GM18873 (cell line): Measurements from ENCODE around the gene IFT22.
"Not testable (repeated sequence)": the region's sequence is repeated elsewhere in the genome, so short reads cannot be mapped to it uniquely, and the experiment has no call there.

Source experiments
- ATAC-seq: cut with Tn5 transposase; IDR thresholded peaks from one replicate; pipeline ENCODE4 v1.9.1; 2021; ENCODE audit warnings: mild to moderate bottlenecking, moderate library complexity, moderate number of reproducible peaks; ENCODE audit not compliant: unreplicated experiment, low FRiP score

Gene IFT22

DNA sequence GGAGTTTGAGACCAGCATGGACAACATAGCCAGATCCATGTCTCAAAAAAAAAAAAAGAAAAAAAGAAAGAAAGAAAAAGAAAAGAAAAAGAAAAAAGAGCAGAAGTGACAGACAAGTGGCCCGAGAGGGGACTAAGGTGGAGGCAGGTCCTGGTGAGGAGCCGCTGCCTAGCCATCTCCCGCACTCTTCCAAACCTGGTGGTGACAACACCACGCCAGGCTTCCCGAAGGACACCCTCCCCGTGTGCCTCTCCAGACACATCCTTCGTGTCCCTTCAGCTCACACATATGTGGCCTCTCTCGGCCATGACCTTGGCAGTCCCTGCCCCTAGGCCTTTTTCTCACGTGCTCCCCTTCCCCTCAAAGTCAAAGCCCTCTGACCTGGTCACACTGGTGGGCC lies 36.4 kb downstream of the IFT22 start:
- no peak for ATAC-seq

DNA sequence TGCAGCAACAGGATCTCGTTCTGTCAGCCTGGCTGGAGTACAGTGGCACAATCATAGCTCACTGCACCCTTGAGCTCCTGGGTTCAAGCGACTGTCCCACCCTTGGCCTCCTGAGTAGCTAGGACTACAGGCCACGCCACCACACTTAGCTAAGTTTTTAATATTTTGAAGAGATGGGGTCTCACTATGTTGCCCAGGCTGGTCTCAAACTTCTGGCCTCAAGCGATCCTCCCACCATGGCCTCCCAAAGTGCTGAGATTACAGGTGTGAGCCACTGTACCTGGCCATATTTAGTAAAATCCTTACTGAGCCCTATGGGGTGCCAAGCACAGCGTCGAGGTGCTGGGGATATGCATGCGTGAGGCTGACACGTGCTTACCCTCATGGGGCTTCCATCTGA lies 40.7 kb downstream of the IFT22 start:
- not testable (repeated sequence) for ATAC-seq

DNA sequence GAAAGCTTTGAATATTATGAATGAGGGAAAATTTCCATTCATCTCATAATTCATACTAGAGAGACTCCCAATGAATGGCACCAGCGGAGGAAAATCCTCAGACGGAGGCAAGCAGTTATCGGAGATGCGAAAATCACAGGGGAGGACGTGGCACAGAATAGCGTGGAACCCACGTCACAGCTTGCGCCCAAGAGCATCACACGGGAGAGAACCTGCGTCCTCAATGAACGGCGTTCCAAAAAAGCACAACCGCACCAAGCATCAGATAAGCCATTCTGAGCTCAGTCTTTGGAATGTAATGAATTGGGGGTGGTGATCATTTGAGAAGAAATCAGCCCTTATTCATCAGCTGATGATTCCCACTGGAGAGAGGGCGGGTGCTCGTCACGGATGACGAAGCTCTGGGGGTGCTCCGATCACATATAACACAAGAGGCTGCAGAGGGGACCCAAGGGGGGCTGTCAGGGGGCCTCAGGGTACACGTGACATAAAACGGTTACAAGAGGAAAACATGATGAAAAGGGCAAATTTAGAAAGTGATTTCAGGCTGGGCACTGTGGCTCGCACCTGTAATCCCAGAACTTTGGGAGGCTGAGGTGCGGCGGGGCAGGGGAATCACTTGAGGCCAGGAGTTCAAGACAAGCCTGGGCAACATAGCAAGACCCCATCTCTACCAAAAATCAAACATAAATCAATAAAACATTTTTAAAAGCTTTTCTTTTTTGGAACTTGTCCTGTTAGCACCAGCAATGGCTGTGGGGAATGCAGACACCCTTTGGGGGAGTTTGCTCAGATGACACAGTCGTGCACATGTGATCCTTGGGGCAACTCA lies 42.9 kb downstream of the IFT22 start:
- ATAC-seq = no peak

DNA sequence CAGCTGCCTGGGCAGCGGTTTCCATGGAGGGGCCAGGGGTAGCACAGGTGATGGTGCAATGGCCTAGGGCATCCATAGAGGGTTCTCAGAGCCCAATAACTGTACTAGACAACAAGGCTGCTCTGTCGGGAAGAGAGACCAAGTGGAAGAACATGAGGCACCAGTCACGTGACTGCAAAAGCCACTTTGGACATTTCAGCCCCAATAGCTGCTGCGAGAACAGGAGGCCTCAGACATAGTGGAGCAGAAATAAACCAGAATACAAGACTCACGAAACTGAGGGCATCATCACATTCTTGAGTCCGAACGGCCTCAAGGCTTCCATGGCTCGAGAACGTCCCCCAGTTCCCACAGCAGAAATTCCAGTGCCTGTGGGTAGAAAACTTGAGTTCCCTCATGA lies 44.5 kb downstream of the IFT22 start:
- no peak for ATAC-seq

DNA sequence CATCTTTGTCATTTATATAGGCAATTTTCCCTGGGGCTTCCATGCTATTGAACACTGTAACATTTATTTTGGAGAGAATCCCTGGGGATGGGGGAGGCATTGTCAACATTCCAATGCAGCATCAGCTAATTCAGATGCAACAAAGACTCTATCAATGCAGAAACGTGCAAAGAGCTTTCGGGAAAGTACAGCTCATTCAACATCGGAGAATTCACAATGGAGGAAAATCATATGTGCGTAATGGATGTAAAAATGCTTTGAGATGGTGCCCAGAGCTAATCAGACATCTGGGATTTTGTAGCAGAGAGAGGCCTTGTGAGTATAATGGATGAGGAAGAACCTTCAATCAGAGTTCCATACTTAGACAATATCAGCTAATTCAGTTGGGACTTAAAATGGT lies 48.4 kb downstream of the IFT22 start:
- no peak for ATAC-seq

DNA sequence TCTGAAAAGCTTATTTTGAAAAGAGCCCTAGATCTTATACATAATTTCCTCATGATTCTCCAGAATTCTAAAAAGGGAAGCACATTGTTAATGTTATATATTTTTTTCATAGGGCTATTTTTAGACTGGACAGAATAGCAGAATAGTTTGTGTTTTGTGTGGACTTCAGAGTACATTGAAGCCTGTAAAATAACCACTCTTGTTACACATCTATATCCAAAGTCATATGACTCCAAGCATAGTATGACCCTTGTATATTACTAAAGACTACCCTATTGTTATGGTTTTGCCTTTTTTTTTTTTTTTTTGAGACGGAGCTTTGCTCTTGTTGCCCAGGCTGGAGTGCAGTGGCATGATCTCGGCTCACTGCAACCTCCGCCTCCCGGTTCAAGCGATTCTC lies 50.6 kb downstream of the IFT22 start:
- ATAC-seq = no peak

DNA sequence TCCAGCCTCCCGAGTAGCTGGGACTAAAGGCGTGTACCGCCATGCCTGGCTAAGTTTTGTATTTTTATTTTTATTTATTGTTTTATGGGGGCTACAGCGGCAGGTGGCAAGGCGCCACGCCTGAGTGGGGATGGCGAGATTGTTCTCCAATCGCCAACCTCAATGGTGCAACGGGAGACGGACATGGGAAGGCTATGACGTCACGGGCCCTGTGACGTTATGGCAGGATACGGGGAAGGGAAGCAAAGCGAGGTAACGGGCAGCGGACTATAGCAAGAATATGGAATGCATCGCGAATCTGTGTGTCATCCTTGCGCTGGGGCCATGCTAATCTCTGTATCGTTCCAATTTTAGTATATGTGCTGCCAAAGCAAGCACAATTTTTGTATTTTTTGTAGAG lies 51.9 kb downstream of the IFT22 start:
- no peak for ATAC-seq

DNA sequence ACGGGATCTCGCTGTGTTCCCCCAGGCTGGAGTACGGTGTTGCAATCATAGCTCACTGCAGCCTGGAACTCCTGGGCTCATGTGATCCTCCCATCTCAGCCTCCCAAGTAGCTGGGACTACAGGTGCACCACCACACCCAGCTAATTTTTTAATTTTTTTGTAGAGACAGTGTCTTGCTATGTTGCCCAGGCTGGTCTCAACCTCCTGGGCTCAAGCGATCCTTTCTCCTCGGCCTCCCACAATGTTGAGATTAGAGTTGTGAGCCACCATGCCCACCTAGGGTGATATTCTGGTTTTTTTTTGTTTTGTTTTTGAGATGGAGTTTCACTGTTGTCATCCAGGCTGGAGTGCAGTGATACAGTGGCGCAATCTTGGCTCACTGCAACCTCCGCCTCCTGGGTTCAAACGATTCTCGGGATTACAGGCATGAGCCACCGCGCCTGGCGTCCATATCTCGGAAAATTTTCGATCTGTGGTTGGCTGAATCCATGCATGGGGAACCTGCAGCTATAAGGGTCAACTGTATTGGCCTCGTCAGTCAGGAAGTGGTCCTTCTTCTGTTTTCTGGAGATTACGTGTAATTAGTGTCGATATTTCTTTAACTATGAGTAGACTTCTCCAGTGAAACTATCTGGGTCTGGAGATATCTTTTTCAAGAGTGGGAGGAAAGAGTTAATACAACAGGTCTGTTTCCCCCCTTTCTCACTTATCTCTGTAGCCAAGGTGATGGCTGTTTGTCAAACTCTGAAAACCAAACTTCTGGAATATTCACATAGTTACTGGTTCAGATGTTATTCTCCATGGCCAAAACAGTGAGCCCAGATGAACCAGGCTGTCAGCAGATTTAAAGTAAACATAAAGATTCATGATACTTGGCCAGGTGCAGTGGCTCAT lies 55.7 kb downstream of the IFT22 start:
- no peak for ATAC-seq

DNA sequence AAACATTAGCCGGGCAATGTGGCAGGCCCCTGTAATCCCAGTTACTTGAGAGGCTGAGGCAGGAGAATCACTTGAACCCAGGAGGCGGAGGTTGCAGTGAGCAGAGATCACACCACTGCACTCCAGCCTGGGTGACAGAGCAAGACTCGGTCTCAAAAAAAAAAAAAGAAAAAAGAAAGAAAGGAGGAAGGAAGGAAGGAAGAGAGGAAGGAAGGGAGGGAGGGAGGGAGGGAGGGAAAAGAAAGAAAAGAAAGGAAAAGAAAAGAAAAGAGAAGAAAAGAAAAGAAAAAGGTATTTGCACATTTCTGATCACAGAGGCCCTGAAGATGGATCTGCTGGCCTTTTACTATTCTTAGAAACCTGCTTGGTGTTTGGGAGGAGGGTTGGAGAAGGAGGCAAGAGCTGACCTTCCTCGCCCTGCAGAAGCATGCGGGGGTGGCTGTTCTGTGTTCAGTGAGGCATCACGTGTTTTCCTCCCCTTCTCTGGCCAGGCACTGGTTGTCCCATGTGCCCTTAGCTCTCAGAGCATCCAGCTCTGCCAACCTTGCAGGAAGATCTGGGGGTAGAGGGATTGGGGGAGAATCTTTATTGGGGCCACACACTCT lies 57.4 kb downstream of the IFT22 start:
- not testable (repeated sequence) for ATAC-seq
